Measurements from ENCODE around the gene IRF2BP1.

- TF ChIP-seq CTCF (CRISPR knock-in tag; IDR thresholded peaks at IDR 0.05) (no peak), GRHL1 (CRISPR knock-in tag; conservative IDR thresholded peaks at IDR 0.05) (no peak), SP1 (IDR thresholded peaks at IDR 0.05) (no peak), SP1 (CRISPR knock-in tag; IDR thresholded peaks at IDR 0.05) (no peak), FOXK2 (IDR thresholded peaks at IDR 0.05) (no peak), NR0B2 (CRISPR knock-in tag; IDR thresholded peaks at IDR 0.05) (no peak), ZBTB7A (CRISPR knock-in tag; IDR thresholded peaks at IDR 0.05) (no peak), ATF7 (IDR thresholded peaks at IDR 0.05) (no peak), ATF7 (CRISPR knock-in tag; IDR thresholded peaks at IDR 0.05) (no peak), HCFC1 (IDR thresholded peaks at IDR 0.05; ENCODE audit: low read depth, low read length) (no peak), JUN (CRISPR knock-in tag; IDR thresholded peaks at IDR 0.05) (no peak)
Measured at GRCh38 chr19:45866400-45867176, 19.4 kb downstream of the IRF2BP1 start.

Measured in HepG2 (cell line).